HepG2 (cell line): ENCODE results near the gene HMGCS2. TPM values are rescaled to one million over a fixed set of nuclear protein-coding genes. Genes with fewer than 3 reads are reported as not detected.
A peak's percentile ranks its signal among the peaks of the same experiment; 100 is the strongest.

Experiments used
- ARID4A ChIP-seq: sonication (generic); formaldehyde crosslinking; IDR thresholded peaks from 2 replicates; pipeline ENCODE4 v1.5.0; 2020; ENCODE audit warnings: mild to moderate bottlenecking, missing genetic modification reagents, borderline replicate concordance
- ATM ChIP-seq: fragments of 450-650 bp; IDR thresholded peaks from 2 replicates; pipeline ENCODE4 v1.7.1; 2017; ENCODE audit warnings: mild to moderate bottlenecking, borderline replicate concordance
- ELK4 ChIP-seq: sonication (generic); formaldehyde crosslinking; IDR thresholded peaks from 2 replicates; pipeline ENCODE4 v1.9.0; 2021; ENCODE audit warnings: missing genetic modification reagents, borderline replicate concordance
- IRF9 ChIP-seq: sonication (generic); formaldehyde crosslinking; IDR thresholded peaks from 2 replicates; pipeline ENCODE4 v1.8.0; 2022; ENCODE audit warnings: missing genetic modification reagents, mild to moderate bottlenecking, borderline replicate concordance
- JUN ChIP-seq: sonication (generic); formaldehyde crosslinking; IDR thresholded peaks from 2 replicates; pipeline ENCODE4 v1.4.0; 2020; ENCODE audit warnings: mild to moderate bottlenecking, missing genetic modification reagents
- KAT7 ChIP-seq: IDR thresholded peaks from 2 replicates; pipeline ENCODE4 v1.6.1; 2018; ENCODE audit warnings: borderline replicate concordance, missing compliant biosample characterization
- KDM2A ChIP-seq: sonication (generic); formaldehyde crosslinking; IDR thresholded peaks from 2 replicates; pipeline ENCODE4 v1.4.0; 2020; ENCODE audit warnings: low read depth, missing genetic modification reagents, borderline replicate concordance
- PBX2 ChIP-seq: IDR thresholded peaks from 2 replicates; pipeline ENCODE4 v1.6.1; 2016; ENCODE audit warnings: control low read depth
- SAFB2 ChIP-seq: sonication (generic); formaldehyde crosslinking; IDR thresholded peaks from 2 replicates; pipeline ENCODE4 v1.5.1; 2020; ENCODE audit warnings: missing genetic modification reagents, low read depth, mild to moderate bottlenecking, borderline replicate concordance
- SIX1 ChIP-seq: sonication (generic); formaldehyde crosslinking; IDR thresholded peaks from 2 replicates; pipeline ENCODE4 v1.4.0; 2020; ENCODE audit warnings: missing genetic modification reagents, borderline replicate concordance
- SMC3 ChIP-seq: IDR thresholded peaks from 2 replicates; pipeline ENCODE4 v1.6.1; 2011; ENCODE audit warnings: low read length, improper control_type of control experiment
- SNAPC4 ChIP-seq: sonication (generic); formaldehyde crosslinking; IDR thresholded peaks from 2 replicates; pipeline ENCODE4 v1.4.0; 2020; ENCODE audit warnings: mild to moderate bottlenecking, missing genetic modification reagents
- SP4 ChIP-seq: sonication (generic); formaldehyde crosslinking; IDR thresholded peaks from 2 replicates; pipeline ENCODE4 v1.8.1; 2023; ENCODE audit warnings: mild to moderate bottlenecking, missing genetic modification reagents
- ZC3H4 ChIP-seq: sonication (generic); formaldehyde crosslinking; IDR thresholded peaks from 2 replicates; pipeline ENCODE4 v1.4.0; 2020; ENCODE audit warnings: missing genetic modification reagents, borderline replicate concordance
- ZNF20 ChIP-seq: sonication (generic); formaldehyde crosslinking; IDR thresholded peaks from 2 replicates; pipeline ENCODE4 v1.4.0; 2020; ENCODE audit warnings: mild to moderate bottlenecking, moderate library complexity, missing genetic modification reagents
- ZNF232 ChIP-seq: sonication (generic); formaldehyde crosslinking; IDR thresholded peaks from 2 replicates; pipeline ENCODE4 v1.4.0; 2020; ENCODE audit warnings: missing genetic modification reagents, borderline replicate concordance
- polyA plus RNA-seq, 8 experiments: library from polyadenylated mRNA; depleted of rRNA in 3 of 8; stranded (reverse) in 7 of 8; unstranded in 1 of 8; fragments of >200 nt; fragmentation: Illumina TruSeq in 4 of 8; extraction: Trizol in 4 of 8; gene quantifications; 2 replicates each; pipeline versions ENCODE4 v1.2.1 to v1.2.3, GENCODE V29; 2011 to 2016; ENCODE audit warnings: low read depth in 4 of 8, missing spikeins in 1 of 8, mixed read lengths in 1 of 8; ENCODE audit not compliant: insufficient read depth in 1 of 8
- total RNA-seq, 5 experiments: library from RNA; depleted of rRNA; stranded (reverse); fragments of >200 nt; fragmentation: Illumina TruSeq; extraction: Trizol; gene quantifications; 2 replicates each; pipeline ENCODE4 v1.2.3, GENCODE V29; 2016; ENCODE audit warnings: low read depth in 1 of 5

HMGCS2 gene
- total and polyA plus RNA-seq, 2 of the 13 experiments (the other 11 are each of a cell fraction or from before 2014, with no cell fraction given): 0.44 to 1.5 TPM

- TF ChIP-seq ELK4 (CRISPR knock-in tag): no peak
- 0 out of 2 replicates have a peak, but pooled peaks have one; percentile 7 for TF ChIP-seq SP4 (CRISPR knock-in tag)
- TF ChIP-seq ATM: no peak
- TF ChIP-seq JUN (CRISPR knock-in tag): no peak
- no peak for TF ChIP-seq KAT7 (CRISPR knock-in tag)
- TF ChIP-seq ZNF20 (CRISPR knock-in tag): no peak
- TF ChIP-seq PBX2 (CRISPR knock-in tag): no peak
- TF ChIP-seq SAFB2 (CRISPR knock-in tag): no peak
- no peak for TF ChIP-seq ARID4A (CRISPR knock-in tag)
- no peak for TF ChIP-seq ZNF232
- TF ChIP-seq SMC3: peak; percentile 97
- no peak for TF ChIP-seq SNAPC4 (CRISPR knock-in tag)
- TF ChIP-seq IRF9: no peak
- no peak for TF ChIP-seq ZC3H4 (CRISPR knock-in tag)
- TF ChIP-seq SIX1 (CRISPR knock-in tag): no peak
- peak; percentile 79 for TF ChIP-seq KDM2A
Measured at GRCh38 chr1:119743776-119744597, 24.7 kb downstream of the HMGCS2 start (continued).
